ENCODE data around the gene ROCK2. TPM values are rescaled to one million over a fixed set of nuclear protein-coding genes. Genes with fewer than 3 reads are reported as not detected.

Gene ROCK2
- total RNA-seq, 1 donor from 2014 or later = 45.1 TPM

DNA sequence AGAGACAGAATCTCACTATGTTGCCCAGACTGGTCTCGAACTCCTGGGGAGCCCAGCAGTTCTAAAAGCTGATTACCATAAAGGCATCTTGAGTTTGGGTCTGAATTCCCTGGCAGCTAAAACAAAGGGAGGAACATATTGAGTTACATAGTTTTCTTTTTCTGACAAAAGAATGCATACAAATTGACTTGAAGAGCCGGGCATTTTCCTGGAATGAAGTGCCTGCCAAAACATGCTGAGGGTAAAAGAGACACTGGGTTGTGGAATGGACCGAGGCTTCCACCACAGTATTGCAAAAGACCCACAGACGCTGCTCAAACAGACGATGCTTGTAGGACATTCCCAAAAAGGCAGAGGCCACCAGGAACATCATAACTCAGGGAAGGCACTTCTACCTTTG, 35.1 kb upstream of the ROCK2 start:
- Mint-ChIP-seq H3K27me3 (ENCODE audit: low read depth, unreplicated experiment) (peaks cover 3% of the 10 kb centered on the region), H3K36me3 (ENCODE audit: low read depth, unreplicated experiment) (no peaks in the 10 kb centered on the region), H3K9me3 (ENCODE audit: unreplicated experiment) (no peaks in the 10 kb centered on the region), H3K4me1 (ENCODE audit: low read depth, unreplicated experiment) (peaks cover 14% of the 10 kb centered on the region), H3K27ac (ENCODE audit: unreplicated experiment) (no peak overlapping the region), H3K4me3 (ENCODE audit: unreplicated experiment) (no peak overlapping the region)
- FAIRE-seq = no peak
- H3K36me3 ChIP-seq (ENCODE audit: insufficient read depth, low read length) = no peaks in the 10 kb centered on the region
- TF ChIP-seq EZH2 (IDR thresholded peaks at IDR 0.05; ENCODE audit: insufficient read depth, low read length) = no peak
- TF ChIP-seq, protein P1, sequence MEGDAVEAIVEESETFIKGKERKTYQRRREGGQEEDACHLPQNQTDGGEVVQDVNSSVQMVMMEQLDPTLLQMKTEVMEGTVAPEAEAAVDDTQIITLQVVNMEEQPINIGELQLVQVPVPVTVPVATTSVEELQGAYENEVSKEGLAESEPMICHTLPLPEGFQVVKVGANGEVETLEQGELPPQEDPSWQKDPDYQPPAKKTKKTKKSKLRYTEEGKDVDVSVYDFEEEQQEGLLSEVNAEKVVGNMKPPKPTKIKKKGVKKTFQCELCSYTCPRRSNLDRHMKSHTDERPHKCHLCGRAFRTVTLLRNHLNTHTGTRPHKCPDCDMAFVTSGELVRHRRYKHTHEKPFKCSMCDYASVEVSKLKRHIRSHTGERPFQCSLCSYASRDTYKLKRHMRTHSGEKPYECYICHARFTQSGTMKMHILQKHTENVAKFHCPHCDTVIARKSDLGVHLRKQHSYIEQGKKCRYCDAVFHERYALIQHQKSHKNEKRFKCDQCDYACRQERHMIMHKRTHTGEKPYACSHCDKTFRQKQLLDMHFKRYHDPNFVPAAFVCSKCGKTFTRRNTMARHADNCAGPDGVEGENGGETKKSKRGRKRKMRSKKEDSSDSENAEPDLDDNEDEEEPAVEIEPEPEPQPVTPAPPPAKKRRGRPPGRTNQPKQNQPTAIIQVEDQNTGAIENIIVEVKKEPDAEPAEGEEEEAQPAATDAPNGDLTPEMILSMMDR (IDR thresholded peaks at IDR 0.05; ENCODE audit: insufficient read depth, low read depth, low read length) = no peak
- H3K4me3 ChIP-seq (ENCODE audit: insufficient read depth, low read depth, low read length) = no peak overlapping the region
- H3K9ac ChIP-seq (ENCODE audit: low read length) = no peak overlapping the region
- DNase-seq (ENCODE audit: low read depth) = peak; percentile 49
- H3K9me3 ChIP-seq (ENCODE audit: insufficient read depth, low read depth, low read length) = no peaks in the 10 kb centered on the region
- H4K20me1 ChIP-seq (ENCODE audit: insufficient read depth, low read length) = no peaks in the 10 kb centered on the region
- no peak overlapping the region for H3K4me2 ChIP-seq (ENCODE audit: low read length)
- no peaks in the 10 kb centered on the region for H3K27me3 ChIP-seq (ENCODE audit: insufficient read depth, low read length)
- no peaks in the 10 kb centered on the region for H3K79me2 ChIP-seq (ENCODE audit: insufficient read depth, low read length)
- peaks cover 7% of the 10 kb centered on the region for H3K4me1 ChIP-seq (ENCODE audit: insufficient read depth, low read length)
- no peak overlapping the region for H2AFZ ChIP-seq (ENCODE audit: low read depth, low read length)
- H3K27ac ChIP-seq (ENCODE audit: low read depth, low read length) = no peak overlapping the region

DNA sequence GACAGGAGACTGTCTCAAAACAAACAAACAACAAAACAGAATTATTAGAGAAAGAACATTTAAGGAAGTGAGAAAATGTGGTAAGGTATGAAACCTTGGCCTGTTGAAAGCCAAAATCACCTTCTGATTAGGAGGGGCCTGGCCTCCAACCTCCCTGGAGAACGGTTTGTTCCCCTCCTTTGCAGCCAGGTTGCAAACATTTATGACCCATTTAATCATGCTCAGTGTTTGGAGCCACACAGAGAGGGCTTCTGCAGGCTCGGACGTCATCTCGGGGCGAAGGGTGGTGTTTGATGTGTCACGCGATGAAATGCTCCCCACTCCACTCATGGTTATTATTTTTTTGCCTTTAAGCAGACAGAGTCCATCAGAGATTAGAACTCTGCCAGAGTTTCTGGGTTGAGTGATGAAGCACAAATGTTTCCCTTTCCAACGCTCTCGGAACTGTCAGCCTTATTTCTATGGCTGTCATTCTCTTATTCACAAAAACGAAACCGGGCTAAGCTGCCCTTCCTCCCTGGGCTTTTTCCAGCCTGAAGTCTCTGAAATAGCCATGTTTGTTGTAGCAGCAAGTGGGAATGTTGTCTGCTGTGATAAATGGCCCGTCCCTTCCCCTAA, 33.6 kb upstream of the ROCK2 start:
- peaks cover 25% of the 10 kb centered on the region for H3K4me1 Mint-ChIP-seq (ENCODE audit: low read depth, unreplicated experiment)
- Histone ChIP-seq H2AFZ (ENCODE audit: low read depth, low read length) (peak overlapping the region; percentile 46), H3K9ac (ENCODE audit: low read length) (no peak overlapping the region), H3K79me2 (ENCODE audit: insufficient read depth, low read length) (no peaks in the 10 kb centered on the region), H3K4me3 (ENCODE audit: insufficient read depth, low read depth, low read length) (no peak overlapping the region), H3K4me1 (ENCODE audit: insufficient read depth, low read length) (peaks cover 11% of the 10 kb centered on the region), H3K27ac (ENCODE audit: low read depth, low read length) (no peak overlapping the region), H4K20me1 (ENCODE audit: insufficient read depth, low read length) (no peaks in the 10 kb centered on the region), H3K4me2 (ENCODE audit: low read length) (peak overlapping the region; percentile 54), H3K9me3 (ENCODE audit: insufficient read depth, low read depth, low read length) (no peaks in the 10 kb centered on the region), H3K27me3 (ENCODE audit: insufficient read depth, low read length) (no peaks in the 10 kb centered on the region), H3K36me3 (ENCODE audit: insufficient read depth, low read length) (no peaks in the 10 kb centered on the region)
- DNase-seq (ENCODE audit: low read depth) (no peak), FAIRE-seq (no peak)
- no peaks in the 10 kb centered on the region for H3K9me3 Mint-ChIP-seq (ENCODE audit: unreplicated experiment)
- no peaks in the 10 kb centered on the region for H3K36me3 Mint-ChIP-seq (ENCODE audit: low read depth, unreplicated experiment)
- H3K27me3 Mint-ChIP-seq (ENCODE audit: low read depth, unreplicated experiment) = peaks cover 3% of the 10 kb centered on the region
- no peak for TF ChIP-seq EZH2 (IDR thresholded peaks at IDR 0.05; ENCODE audit: insufficient read depth, low read length)
- TF ChIP-seq, protein P1 (IDR thresholded peaks at IDR 0.05; ENCODE audit: insufficient read depth, low read depth, low read length) = no peak
- no peak overlapping the region for H3K4me3 Mint-ChIP-seq (ENCODE audit: unreplicated experiment)
- no peak overlapping the region for H3K27ac Mint-ChIP-seq (ENCODE audit: unreplicated experiment)

DNA sequence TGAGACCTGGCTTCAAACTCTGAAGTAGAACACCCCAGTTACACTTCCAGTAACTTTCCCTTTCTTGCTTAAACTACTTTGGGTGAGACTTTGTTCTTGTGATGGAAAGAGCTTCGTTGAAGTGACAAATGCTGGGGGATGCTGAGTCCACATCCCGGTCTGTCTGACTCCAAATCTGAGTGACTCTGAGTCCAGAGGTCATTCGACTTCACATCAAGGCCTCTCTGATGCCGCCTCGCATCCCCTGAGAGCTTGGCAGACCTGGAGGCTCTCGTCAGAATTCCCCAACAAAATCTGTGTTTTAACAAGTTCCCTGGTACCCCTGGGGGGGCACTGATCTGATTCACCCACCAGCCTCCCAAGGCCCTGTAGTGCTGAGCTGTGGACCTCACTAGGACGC, 31.6 kb upstream of the ROCK2 start:
- Histone ChIP-seq H3K9ac (ENCODE audit: low read length) (no peak overlapping the region), H3K27me3 (ENCODE audit: insufficient read depth, low read length) (no peaks in the 10 kb centered on the region), H3K4me2 (ENCODE audit: low read length) (no peak overlapping the region), H3K9me3 (ENCODE audit: insufficient read depth, low read depth, low read length) (no peaks in the 10 kb centered on the region), H3K4me3 (ENCODE audit: insufficient read depth, low read depth, low read length) (no peak overlapping the region), H3K27ac (ENCODE audit: low read depth, low read length) (no peak overlapping the region), H3K36me3 (ENCODE audit: insufficient read depth, low read length) (no peaks in the 10 kb centered on the region), H3K4me1 (ENCODE audit: insufficient read depth, low read length) (peaks cover 13% of the 10 kb centered on the region), H3K79me2 (ENCODE audit: insufficient read depth, low read length) (no peaks in the 10 kb centered on the region), H2AFZ (ENCODE audit: low read depth, low read length) (no peak overlapping the region), H4K20me1 (ENCODE audit: insufficient read depth, low read length) (no peaks in the 10 kb centered on the region)
- Mint-ChIP-seq H3K27me3 (ENCODE audit: low read depth, unreplicated experiment) (peaks cover 12% of the 10 kb centered on the region), H3K4me1 (ENCODE audit: low read depth, unreplicated experiment) (peaks cover 25% of the 10 kb centered on the region), H3K9me3 (ENCODE audit: unreplicated experiment) (no peaks in the 10 kb centered on the region), H3K4me3 (ENCODE audit: unreplicated experiment) (no peak overlapping the region), H3K36me3 (ENCODE audit: low read depth, unreplicated experiment) (no peaks in the 10 kb centered on the region), H3K27ac (ENCODE audit: unreplicated experiment) (no peak overlapping the region)
- FAIRE-seq (no peak), DNase-seq (ENCODE audit: low read depth) (no peak)
- TF ChIP-seq EZH2 (IDR thresholded peaks at IDR 0.05; ENCODE audit: insufficient read depth, low read length) = no peak
- TF ChIP-seq, protein P1 (IDR thresholded peaks at IDR 0.05; ENCODE audit: insufficient read depth, low read depth, low read length) = no peak
